ENCODE data around the gene NDUFB10. TPM values are rescaled to one million over a fixed set of nuclear protein-coding genes. Genes with fewer than 3 reads are reported as not detected.

NDUFB10 gene
- total RNA-seq, 1 donor from 2014 or later, result 126 TPM

DNA sequence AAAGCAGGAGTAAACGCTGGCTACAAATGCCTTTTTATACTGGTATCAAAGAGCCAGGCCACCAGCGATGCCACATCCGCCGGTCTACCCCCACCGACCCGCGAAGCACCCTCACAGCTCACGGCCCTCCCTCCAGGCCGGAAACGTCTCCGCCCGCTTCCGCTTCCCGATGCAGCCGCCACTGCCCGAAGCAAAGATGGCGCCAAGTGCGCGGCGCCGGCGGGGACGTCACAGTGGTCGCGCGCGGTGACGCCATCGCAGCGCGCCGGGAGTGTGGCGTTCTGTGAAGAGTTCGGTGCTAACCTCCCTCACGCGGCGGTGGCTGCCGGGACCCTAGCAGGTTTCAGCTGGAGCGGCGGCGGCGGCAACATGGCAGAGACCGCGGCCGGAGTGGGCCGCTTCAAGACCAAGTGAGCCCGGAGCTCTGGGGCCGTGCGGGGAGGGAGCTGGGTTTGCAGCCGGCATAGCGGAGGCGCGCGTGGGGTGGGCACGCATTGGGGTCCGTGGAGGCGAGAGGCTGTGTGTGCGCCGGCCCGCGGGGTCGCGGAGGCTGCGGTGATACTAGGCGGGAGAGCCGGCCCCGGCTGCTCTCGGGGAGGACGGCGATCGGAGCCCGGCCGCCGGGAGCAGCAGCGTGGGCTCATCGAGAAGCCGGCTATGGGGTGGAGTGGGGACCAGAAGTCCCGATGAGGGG is 12.6 kb downstream of the NDUFB10 start, which contains the start of gene TBL3:
Gene TBL3, plus strand, starts transcription at position 258 of the 694 bp plus-strand sequence. Its CDS starts 112 bp downstream, at position 370.
- Mint-ChIP-seq H3K4me3 (ENCODE audit: unreplicated experiment) (peak within 1 kb of the TSS; percentile 94), H3K4me1 (ENCODE audit: unreplicated experiment) (peaks cover 24% of the 10 kb centered on the region), H3K27ac (ENCODE audit: unreplicated experiment) (peak within 1 kb of the TSS; percentile 98), H3K9me3 (ENCODE audit: unreplicated experiment) (no peaks in the 10 kb centered on the region), H3K36me3 (ENCODE audit: unreplicated experiment) (peaks cover 12% of the 10 kb centered on the region), H3K27me3 (ENCODE audit: unreplicated experiment) (no peaks in the 10 kb centered on the region)
- TF ChIP-seq, protein P1, sequence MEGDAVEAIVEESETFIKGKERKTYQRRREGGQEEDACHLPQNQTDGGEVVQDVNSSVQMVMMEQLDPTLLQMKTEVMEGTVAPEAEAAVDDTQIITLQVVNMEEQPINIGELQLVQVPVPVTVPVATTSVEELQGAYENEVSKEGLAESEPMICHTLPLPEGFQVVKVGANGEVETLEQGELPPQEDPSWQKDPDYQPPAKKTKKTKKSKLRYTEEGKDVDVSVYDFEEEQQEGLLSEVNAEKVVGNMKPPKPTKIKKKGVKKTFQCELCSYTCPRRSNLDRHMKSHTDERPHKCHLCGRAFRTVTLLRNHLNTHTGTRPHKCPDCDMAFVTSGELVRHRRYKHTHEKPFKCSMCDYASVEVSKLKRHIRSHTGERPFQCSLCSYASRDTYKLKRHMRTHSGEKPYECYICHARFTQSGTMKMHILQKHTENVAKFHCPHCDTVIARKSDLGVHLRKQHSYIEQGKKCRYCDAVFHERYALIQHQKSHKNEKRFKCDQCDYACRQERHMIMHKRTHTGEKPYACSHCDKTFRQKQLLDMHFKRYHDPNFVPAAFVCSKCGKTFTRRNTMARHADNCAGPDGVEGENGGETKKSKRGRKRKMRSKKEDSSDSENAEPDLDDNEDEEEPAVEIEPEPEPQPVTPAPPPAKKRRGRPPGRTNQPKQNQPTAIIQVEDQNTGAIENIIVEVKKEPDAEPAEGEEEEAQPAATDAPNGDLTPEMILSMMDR (IDR thresholded peaks at IDR 0.05), result no peak
- DNase-seq (ENCODE audit: extremely low spot score, unreplicated experiment), result peak; percentile 97

DNA sequence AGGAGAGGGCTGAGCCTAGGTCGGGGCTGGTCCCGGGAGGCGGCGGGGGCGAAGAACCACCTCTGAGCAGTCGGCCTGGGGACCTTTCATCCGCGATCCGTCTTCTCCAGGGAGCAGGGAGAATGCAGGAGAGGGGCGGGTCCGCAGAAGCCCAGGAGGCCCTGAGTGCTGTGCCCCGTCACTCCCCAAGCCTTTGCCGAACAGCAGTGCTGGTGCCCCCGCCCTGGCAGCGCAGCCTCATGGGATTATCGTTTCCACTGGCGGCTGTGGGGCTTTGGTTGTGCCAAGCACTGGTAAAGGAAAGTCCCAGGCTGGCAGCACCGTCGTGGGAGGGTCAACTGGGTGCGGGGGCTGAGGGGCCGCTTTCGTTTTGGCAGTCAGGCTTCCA is 13.1 kb downstream of the NDUFB10 start:
- no peak for DNase-seq (ENCODE audit: extremely low spot score, unreplicated experiment)
- H3K27ac Mint-ChIP-seq (ENCODE audit: unreplicated experiment), result peak overlapping the region; percentile 98

DNA sequence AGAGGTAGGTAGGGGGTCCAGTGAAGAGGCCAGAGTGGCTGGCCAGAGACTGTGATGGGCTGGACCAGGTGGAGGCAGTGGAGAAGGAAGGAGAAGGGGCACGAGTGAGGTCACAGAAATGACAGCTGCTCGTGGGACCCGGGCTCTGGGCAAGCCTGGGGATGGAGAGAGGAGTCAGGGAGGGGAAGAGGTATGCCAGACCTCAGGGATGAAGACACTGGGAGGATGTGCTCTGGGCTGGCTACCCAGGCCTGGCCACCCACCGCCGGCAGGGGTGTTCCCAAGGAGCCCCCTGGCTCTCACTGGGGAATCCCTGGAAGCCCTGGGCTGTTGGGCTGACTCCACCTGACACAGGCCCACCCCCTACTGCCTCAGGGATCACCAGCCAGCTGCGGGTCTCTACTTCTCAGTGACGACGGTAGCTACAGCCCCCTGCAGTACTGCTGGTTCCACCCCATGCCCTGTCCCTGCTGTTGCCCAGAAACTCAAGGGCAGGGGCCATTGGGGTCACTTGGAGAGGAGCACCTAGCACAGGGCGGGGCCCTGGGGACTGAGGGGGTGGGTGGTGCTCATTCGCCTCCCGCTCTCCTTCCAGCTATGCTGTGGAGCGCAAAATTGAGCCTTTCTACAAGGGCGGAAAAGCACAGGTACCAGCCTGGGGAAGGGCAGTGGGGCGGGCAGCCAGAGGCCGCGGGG is 14.3 kb downstream of the NDUFB10 start:
- Mint-ChIP-seq H3K27ac (ENCODE audit: unreplicated experiment) (no peak overlapping the region), H3K36me3 (ENCODE audit: unreplicated experiment) (peaks cover 12% of the 10 kb centered on the region), H3K4me1 (ENCODE audit: unreplicated experiment) (peaks cover 22% of the 10 kb centered on the region), H3K27me3 (ENCODE audit: unreplicated experiment) (no peaks in the 10 kb centered on the region), H3K9me3 (ENCODE audit: unreplicated experiment) (no peaks in the 10 kb centered on the region), H3K4me3 (ENCODE audit: unreplicated experiment) (peak overlapping the region; percentile 94)
- TF ChIP-seq, protein P1 (IDR thresholded peaks at IDR 0.05), result no peak
- no peak for DNase-seq (ENCODE audit: extremely low spot score, unreplicated experiment)

More for the DNA sequence above, 13.1 kb downstream of the NDUFB10 start:
- Mint-ChIP-seq H3K4me1 (ENCODE audit: unreplicated experiment) (peaks cover 22% of the 10 kb centered on the region), H3K36me3 (ENCODE audit: unreplicated experiment) (peaks cover 12% of the 10 kb centered on the region), H3K4me3 (ENCODE audit: unreplicated experiment) (peak overlapping the region; percentile 94), H3K9me3 (ENCODE audit: unreplicated experiment) (no peaks in the 10 kb centered on the region), H3K27me3 (ENCODE audit: unreplicated experiment) (no peaks in the 10 kb centered on the region)
- TF ChIP-seq, protein P1 (IDR thresholded peaks at IDR 0.05), result no peak

DNA sequence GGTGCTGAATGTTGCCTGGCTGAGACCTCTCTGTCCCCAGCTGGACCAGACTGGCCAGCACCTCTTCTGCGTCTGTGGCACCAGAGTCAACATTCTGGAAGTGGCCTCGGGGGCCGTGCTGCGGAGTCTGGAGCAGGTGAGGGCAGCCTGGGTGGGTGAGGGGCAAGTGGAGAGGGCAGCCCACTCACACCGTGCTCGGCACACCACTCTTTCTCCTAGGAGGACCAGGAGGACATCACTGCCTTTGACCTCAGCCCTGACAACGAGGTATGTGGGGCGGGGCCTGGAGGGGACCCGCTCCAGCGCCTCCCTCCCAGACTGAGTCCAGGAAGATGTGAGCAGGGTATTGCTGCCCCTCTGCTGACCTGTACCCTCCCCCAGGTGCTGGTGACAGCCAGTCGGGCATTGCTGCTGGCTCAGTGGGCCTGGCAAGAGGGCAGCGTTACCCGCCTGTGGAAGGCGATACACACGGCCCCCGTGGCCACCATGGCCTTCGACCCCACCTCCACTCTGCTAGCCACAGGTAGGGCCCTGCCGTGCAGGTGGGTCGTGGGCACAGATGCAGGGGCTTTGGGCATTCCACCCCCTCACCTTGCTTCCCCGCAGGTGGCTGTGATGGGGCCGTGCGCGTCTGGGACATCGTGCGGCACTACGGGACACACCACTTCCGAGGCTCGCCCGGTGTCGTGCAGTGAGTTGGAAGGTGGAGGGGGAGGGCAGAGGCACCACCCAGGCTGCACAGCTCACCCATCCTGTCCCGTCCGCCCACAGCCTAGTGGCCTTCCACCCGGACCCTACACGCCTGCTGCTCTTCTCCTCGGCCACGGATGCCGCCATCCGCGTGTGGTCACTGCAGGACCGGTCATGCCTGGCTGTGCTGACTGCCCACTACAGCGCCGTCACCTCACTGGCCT is 15.1 kb downstream of the NDUFB10 start:
- no peaks in the 10 kb centered on the region for H3K27me3 Mint-ChIP-seq (ENCODE audit: unreplicated experiment)
- no peak for DNase-seq (ENCODE audit: extremely low spot score, unreplicated experiment)
- no peaks in the 10 kb centered on the region for H3K9me3 Mint-ChIP-seq (ENCODE audit: unreplicated experiment)
- H3K36me3 Mint-ChIP-seq (ENCODE audit: unreplicated experiment), result peaks cover 12% of the 10 kb centered on the region
- H3K27ac Mint-ChIP-seq (ENCODE audit: unreplicated experiment), result no peak overlapping the region
- H3K4me1 Mint-ChIP-seq (ENCODE audit: unreplicated experiment), result peaks cover 22% of the 10 kb centered on the region
- no peak overlapping the region for H3K4me3 Mint-ChIP-seq (ENCODE audit: unreplicated experiment)
- TF ChIP-seq, protein P1 (IDR thresholded peaks at IDR 0.05), result no peak
